Right lobe of liver (tissue), 4 donors: Measurements from ENCODE around the gene SYNRG.

Experiments
- CTCF ChIP-seq, 4 donors: fragments of 200-600 bp in 3 of 4; fragments of 450-650 bp in 1 of 4; IDR thresholded peaks; one replicate each; pipeline versions ENCODE4 v1.5.1 to v1.8.0; 2016 to 2022; ENCODE audit warnings: antibody characterized with exemption in 4 of 4, mild to moderate bottlenecking in 2 of 4
- POLR2A ChIP-seq: fragments of 450-650 bp; IDR thresholded peaks from one replicate; pipeline ENCODE4 v1.6.1; 2017; ENCODE audit warnings: antibody characterized with exemption, mild to moderate bottlenecking
- donor health status: DM: no; HTN: no; CAD: no.
- donor health status: DM: no; HTN: no; CAD: no.
- donor health status: DM: no; HTN: yes; CAD: no.

GRCh38 chr17:37570527-37571093, 38.6 kb downstream of the SYNRG start:
- TF ChIP-seq CTCF (IDR thresholded peaks at IDR 0.05), result peak; percentile 27 to 52 (median 46)
- TF ChIP-seq POLR2A, result no peak
